HG02678 (cell line): ENCODE data around the gene GDF9.
A peak's percentile ranks its signal among the peaks of the same experiment; 100 is the strongest.

Experiments used
- ATAC-seq: cut with Tn5 transposase; IDR thresholded peaks from one replicate; pipeline ENCODE4 v1.9.1; 2021; ENCODE audit warnings: mild to moderate bottlenecking, moderate library complexity; ENCODE audit not compliant: unreplicated experiment

Gene GDF9

GRCh38 chr5:132866342-132867045 lies at the start of gene GDF9, which contains the start of gene UQCRQ:
TSS of gene GDF9 (minus strand) at chr5:132866469. CDS start at chr5:132864533, 1,936 bp downstream.
TSS of gene UQCRQ (plus strand) at chr5:132866642. CDS start at chr5:132866882, 240 bp downstream.
- peak; percentile 98 for ATAC-seq

- no peak for ATAC-seq
Measured at GRCh38 chr5:132915681-132916080, 49.4 kb upstream of the GDF9 start.

GRCh38 chr5:132909702-132910101 lies 43.4 kb upstream of the GDF9 start:
- no peak for ATAC-seq

GRCh38 chr5:132907161-132907560 lies 40.9 kb upstream of the GDF9 start:
- no peak for ATAC-seq

GRCh38 chr5:132905938-132906337 lies 39.7 kb upstream of the GDF9 start:
- no peak for ATAC-seq

- ATAC-seq: no peak
Measured at GRCh38 chr5:132901730-132902129, 35.5 kb upstream of the GDF9 start.

GRCh38 chr5:132901036-132901435 lies 34.8 kb upstream of the GDF9 start:
- no peak for ATAC-seq

- no peak for ATAC-seq
Measured at GRCh38 chr5:132898094-132898493, 31.8 kb upstream of the GDF9 start.

- no peak for ATAC-seq
Measured at GRCh38 chr5:132896685-132897084, 30.4 kb upstream of the GDF9 start.

GRCh38 chr5:132895719-132896305 lies 29.5 kb upstream of the GDF9 start:
- no peak for ATAC-seq

- no peak for ATAC-seq
Measured at GRCh38 chr5:132890817-132891216, 24.5 kb upstream of the GDF9 start.

- ATAC-seq: no peak
Measured at GRCh38 chr5:132889501-132889900, 23.2 kb upstream of the GDF9 start.

GRCh38 chr5:132887283-132887682 lies 21.0 kb upstream of the GDF9 start:
- no peak for ATAC-seq

GRCh38 chr5:132886064-132886823 lies 20.0 kb upstream of the GDF9 start:
- ATAC-seq: no peak

GRCh38 chr5:132884548-132884947 lies 18.3 kb upstream of the GDF9 start:
- no peak for ATAC-seq

GRCh38 chr5:132883261-132883834 lies 17.1 kb upstream of the GDF9 start:
- ATAC-seq: no peak

- ATAC-seq: no peak
Measured at GRCh38 chr5:132877938-132878337, 11.7 kb upstream of the GDF9 start.

GRCh38 chr5:132877466-132877865 lies 11.2 kb upstream of the GDF9 start:
- ATAC-seq: no peak

- ATAC-seq: no peak
Measured at GRCh38 chr5:132876020-132876759, 9.9 kb upstream of the GDF9 start.

GRCh38 chr5:132873930-132874271 lies 7.6 kb upstream of the GDF9 start:
- no peak for ATAC-seq
